ENCODE measurements around the gene RAB25.

GRCh38 chr1:156108664-156109241 lies 47.8 kb downstream of the RAB25 start:
- TF ChIP-seq EZH2 (IDR thresholded peaks at IDR 0.05) (no peak), POLR2AphosphoS5 (IDR thresholded peaks at IDR 0.05; ENCODE audit: borderline replicate concordance, low read depth, low read length) (no peak)
